Measurements from ENCODE around the gene RAI1.
A peak's percentile ranks its signal among the peaks of the same experiment; 100 is the strongest.

Gene RAI1

GRCh38 chr17:17840751-17841591 lies 159.7 kb downstream of the RAI1 start:
- peak overlapping the region; percentile 31 to 53 (median 43) for H3K4me3 ChIP-seq
- peak overlapping the region; percentile 60 to 99 (median 97) for H3K27ac ChIP-seq

DNA sequence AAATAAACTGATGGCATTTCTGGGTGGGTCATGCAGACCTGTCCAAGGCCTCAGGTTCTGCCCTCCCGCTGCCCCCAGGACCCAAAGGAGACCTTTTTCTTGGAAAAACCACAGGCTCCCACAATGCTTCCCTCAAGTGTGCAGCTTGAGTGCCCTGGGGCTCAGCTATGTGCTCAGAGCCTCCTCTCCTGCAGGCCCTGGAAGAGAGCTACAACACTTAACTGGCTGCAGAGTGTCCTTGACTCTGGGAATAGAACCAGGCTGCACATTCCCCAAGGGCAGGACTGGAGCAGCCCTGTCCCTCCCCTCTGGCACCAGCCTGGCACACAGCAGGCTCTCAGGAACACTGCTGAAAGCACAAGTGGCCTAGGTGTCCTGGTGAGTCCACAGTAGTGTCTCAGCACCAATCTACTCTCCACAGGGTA lies 160.4 kb downstream of the RAI1 start:
- peak overlapping the region in 20 of 21 experiments; percentile 39 to 99 (median 97) for H3K27ac ChIP-seq

DNA sequence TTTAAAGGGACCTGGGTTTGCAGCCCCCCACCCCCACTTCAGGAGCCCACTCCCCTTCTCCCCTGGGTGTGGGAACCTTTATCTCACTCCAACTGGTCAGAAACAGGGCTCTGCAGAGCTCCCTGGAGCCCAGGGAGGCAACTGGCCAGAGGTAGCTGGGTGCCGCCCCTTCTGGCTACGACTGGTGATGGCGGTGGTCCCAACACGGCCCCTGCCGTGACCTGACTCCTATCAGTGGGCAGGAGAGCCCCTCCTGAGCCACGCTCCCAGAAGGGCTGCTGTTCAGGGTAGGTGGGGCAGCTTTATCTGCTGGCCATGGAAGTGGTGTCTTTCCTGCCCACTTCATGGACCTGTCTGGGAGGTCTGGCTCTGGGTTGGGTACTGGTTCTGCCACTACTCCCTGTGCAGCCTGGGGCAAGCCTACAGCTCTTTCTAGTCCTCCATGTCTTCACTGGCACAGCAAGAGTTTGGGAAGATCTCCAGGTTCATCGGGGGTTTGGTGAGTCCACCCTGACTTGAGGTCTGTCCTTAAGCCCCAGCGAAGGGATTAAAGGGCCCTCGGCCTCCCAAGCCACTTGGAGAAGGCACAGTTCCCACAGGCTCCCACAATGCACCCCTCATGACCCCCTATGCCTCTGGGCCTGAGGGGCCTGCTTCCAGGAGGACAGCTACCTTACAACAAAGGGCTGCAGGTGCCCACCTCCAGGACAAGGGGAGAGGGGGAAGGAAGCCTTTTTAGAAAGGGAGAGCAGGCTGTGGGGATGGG lies 161.0 kb downstream of the RAI1 start:
- Histone ChIP-seq H3K27ac (peak overlapping the region in 19 of 21 experiments; percentile 39 to 99 (median 97)), H3K4me3 (no peak overlapping the region)

More for the DNA sequence above, 160.4 kb downstream of the RAI1 start:
- no peak overlapping the region for H3K4me3 ChIP-seq

GRCh38 chr17:17843096-17843495 lies 161.8 kb downstream of the RAI1 start:
- no peak overlapping the region for H3K4me3 ChIP-seq
- H3K27ac ChIP-seq, result peak overlapping the region in 18 of 21 experiments; percentile 6 to 99 (median 97)

- no peak overlapping the region for H3K4me3 ChIP-seq
- peak overlapping the region in 7 of 21 experiments; percentile 4 to 99 (median 97) for H3K27ac ChIP-seq
Measured at GRCh38 chr17:17844079-17844478, 162.8 kb downstream of the RAI1 start.

- no peak overlapping the region for H3K4me3 ChIP-seq
- peak overlapping the region in 4 of 21 experiments; percentile 5 to 98 (median 62) for H3K27ac ChIP-seq
Measured at GRCh38 chr17:17844500-17844899, 163.2 kb downstream of the RAI1 start.

DNA sequence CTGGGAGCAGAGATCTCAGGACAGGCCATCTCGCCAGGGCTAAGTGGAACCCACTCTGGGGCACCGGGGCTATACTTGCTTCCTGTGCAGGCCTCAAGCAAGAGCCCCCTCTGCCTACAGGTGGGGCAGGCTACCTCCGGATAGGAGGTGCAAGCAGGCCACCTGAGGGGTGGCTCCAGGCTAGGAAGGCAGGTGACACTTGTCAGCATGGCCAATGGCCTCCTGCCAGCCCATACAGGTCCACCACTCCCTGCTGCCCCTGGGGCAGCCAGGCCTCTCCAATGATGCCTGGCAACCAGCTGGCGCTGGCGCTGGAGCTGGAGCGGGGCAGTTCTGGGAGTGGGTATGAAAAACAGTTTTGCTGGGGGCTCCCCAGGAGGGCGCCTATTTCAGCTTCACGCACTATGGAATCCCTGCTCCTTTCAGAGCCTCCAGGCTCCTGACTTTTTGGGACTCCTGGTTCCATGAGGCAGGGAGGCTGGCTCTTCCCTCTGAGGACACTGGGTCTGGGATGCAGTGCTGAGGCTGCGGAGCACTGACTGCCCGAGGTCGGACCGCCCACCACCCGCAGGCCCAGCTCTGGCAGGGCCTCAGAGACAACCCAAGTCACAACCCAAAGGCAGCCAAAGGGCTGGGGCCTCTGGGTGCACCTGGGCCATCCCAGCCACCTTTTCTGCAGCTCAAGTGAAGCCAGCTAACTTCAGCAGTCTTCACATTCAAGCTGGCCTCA lies 164.0 kb downstream of the RAI1 start:
- peak overlapping the region in 5 of 21 experiments; percentile 3 to 36 (median 14) for H3K27ac ChIP-seq
- H3K4me3 ChIP-seq, result no peak overlapping the region

- no peak overlapping the region for H3K4me3 ChIP-seq
- peak overlapping the region in 2 of 21 experiments; percentile 14 to 84 for H3K27ac ChIP-seq
Measured at GRCh38 chr17:17846003-17846402, 164.7 kb downstream of the RAI1 start.

GRCh38 chr17:17846645-17847044 lies 165.4 kb downstream of the RAI1 start:
- no peak overlapping the region for H3K4me3 ChIP-seq
- H3K27ac ChIP-seq, result peak overlapping the region in 2 of 21 experiments; percentile 51 to 84

DNA sequence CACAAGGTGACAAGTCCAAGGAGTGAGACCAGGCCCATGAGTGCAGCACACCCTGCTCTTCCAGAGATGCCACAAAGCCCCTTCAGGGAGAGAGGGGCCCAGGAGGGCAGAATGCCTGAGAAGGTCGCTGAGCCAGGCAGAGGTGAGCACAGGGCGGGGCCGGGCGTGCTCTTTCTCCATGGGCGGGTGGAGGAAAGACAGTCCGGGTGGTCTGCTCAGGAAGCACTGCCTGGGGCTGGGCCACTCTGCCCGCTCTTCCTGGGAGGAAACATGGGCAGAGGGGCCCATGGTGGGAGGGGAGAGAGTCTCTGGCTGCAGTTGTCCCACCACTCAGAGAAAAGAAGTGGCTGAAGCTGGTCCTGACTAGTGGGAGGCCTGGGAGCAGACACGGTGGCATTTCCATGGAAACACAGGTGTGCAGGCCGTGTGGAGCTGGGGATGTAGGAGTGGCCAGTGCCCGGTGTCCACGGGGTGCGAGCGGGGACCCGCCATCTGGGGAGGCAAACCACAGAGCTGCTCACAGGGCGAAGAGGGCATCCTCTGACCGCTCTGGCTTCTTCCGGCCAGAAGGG lies 165.9 kb downstream of the RAI1 start:
- Histone ChIP-seq H3K27ac (peak overlapping the region in 8 of 21 experiments; percentile 9 to 91 (median 86)), H3K4me3 (no peak overlapping the region)

GRCh38 chr17:17847726-17848125 lies 166.5 kb downstream of the RAI1 start:
- H3K27ac ChIP-seq, result peak overlapping the region in 11 of 21 experiments; percentile 9 to 92 (median 86)

GRCh38 chr17:17848311-17849082 lies 167.2 kb downstream of the RAI1 start:
- H3K4me3 ChIP-seq, result no peak overlapping the region
- H3K27ac ChIP-seq, result peak overlapping the region in 20 of 21 experiments; percentile 9 to 92 (median 81)

More at GRCh38 chr17:17847726-17848125, 166.5 kb downstream of the RAI1 start:
- no peak overlapping the region for H3K4me3 ChIP-seq

DNA sequence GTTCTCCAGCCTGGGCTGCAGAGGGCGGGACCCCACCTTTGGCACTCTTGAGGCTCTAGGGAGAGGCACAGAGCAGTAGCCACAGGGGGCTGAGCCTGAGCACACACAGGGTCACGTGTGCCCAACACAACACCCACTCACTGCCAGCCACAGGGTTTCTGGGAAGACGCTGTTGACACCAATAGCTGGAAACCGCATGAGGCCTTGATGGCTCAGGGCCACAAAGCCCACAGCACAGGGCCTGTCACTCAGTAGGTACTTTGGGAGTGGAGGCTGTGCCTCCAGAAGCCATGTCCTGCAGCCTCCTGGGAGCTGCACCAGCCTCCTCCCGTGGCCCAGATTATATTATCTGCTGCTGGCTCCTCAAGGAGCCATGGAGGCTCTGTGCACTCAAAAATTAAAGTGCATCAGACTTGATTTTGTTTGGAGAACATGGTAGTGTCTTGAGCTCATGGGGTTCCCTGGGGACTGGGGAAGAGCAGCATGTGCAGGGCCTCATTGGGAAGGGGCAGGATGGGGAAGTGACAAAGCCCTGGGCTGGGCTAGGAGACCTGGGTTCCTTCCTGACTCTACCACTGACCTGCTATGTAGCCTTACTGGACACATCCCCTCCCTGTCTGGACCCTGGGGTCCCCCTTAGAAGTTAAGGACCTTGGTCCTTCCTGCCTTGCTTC lies 168.0 kb downstream of the RAI1 start:
- Histone ChIP-seq H3K4me3 (no peak overlapping the region), H3K27ac (peak overlapping the region; percentile 38 to 92 (median 82))

DNA sequence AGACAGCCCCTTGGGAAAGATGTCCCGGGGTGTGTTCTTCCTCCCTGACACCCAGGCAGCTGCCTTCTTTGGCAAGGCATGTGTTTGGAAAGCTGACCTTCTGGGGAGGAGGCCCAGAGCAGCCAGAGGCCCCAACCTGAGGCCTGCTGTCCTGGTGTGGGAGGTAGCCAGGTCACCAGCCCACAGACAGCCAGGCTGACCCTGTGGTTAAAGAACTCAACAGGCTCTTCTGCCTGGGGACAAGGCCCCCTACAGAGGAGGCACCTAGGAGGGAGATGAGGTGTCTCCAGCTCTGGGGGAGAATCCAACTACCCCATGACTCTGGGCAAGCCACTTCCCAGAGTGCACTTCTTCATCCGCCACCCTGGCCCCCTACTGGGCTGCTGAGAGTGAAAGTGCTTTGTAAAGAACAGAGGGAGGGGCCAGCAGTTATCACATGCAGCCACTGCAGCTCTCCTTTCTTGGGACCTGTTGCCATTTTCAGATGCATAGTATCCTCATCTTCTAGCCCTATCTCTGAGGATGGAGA lies 168.7 kb downstream of the RAI1 start:
- Histone ChIP-seq H3K4me3 (no peak overlapping the region), H3K27ac (peak overlapping the region; percentile 38 to 92 (median 82))

GRCh38 chr17:17851103-17852002 lies 170.1 kb downstream of the RAI1 start:
- Histone ChIP-seq H3K27ac (peak overlapping the region in 10 of 21 experiments; percentile 7 to 92 (median 87)), H3K4me3 (no peak overlapping the region)

GRCh38 chr17:17852930-17853329 lies 171.7 kb downstream of the RAI1 start:
- Histone ChIP-seq H3K4me3 (no peak overlapping the region), H3K27ac (peak overlapping the region in 2 of 21 experiments; percentile 42 to 67)
